Spleen (tissue), 7 donors: ENCODE results near the gene ANKRD17.

ENCODE experiments used
- POLR2AphosphoS5 ChIP-seq, 3 donors: sonication (generic); formaldehyde crosslinking; IDR thresholded peaks; one replicate each; pipeline ENCODE4 v1.5.1; 2017; ENCODE audit warnings: antibody characterized with exemption in 3 of 3
- TF ChIP-seq, protein P1 (sequence below), 11 experiments: fragments of 200-600 bp in 7 of 11; fragments of 450-650 bp in 4 of 11; sonication (generic) in 4 of 11; IDR thresholded peaks in 8 of 11; conservative IDR thresholded peaks in 3 of 11; 1 replicate in 7 of 11; 2 replicates in 4 of 11; pipeline versions ENCODE4 v1.4.0 to v1.8.0; 2016 to 2021; ENCODE audit warnings: antibody characterized with exemption in 11 of 11, inconsistent platforms in 4 of 11, mild to moderate bottlenecking in 1 of 11
- donor health status: DM: no; HTN: no; CAD: no; lungs with moderate emphysema.
- donor health status: DM: no; HTN: no; CAD: no.
- donor health status: DM: no; HTN: no; CAD: no.

DNA sequence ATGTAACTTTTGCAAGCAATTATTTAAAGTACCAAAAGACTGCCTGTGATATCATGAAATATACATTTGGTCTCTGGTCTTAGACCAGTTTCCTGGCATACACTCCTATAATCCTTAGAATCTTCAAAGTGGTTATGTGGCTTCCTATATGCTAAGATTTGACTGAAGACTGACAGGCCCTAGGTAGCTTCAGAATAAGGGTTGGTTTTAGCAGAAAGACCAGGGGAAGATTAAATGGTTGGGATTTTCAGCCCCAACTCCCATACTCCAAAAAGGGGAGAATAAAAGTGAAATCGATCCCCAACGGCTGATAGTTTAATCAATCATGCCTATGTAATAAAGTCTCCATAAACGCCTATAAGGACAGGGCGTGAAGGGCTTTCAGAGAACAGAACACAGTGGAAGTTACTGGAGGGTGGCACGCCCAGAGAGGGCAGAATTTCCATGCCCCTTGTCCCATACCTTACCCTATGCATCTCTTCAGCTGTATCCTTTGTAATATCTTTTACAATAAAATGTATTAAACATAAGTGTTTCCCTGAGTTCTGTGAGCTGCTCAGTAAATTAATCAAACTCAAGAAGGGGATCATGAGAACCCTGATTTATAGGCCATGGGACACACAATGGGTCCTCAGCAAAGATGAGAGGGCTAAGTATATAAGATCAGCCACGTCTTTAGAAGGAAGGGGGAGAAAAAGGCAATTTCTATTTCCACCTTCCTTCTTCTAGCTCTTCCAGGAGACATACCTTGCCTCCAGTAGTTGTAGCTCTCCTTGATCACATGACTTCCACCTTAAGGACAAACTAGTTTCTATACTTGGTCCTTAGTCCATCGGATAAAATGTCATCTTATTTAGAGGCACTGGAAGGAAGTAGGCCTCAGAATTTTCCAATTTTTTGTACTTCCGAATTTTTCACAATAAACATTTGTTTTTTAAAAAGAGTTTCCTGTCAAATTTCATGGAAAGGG lies 26.8 kb downstream of the ANKRD17 start:
- TF ChIP-seq, protein P1, sequence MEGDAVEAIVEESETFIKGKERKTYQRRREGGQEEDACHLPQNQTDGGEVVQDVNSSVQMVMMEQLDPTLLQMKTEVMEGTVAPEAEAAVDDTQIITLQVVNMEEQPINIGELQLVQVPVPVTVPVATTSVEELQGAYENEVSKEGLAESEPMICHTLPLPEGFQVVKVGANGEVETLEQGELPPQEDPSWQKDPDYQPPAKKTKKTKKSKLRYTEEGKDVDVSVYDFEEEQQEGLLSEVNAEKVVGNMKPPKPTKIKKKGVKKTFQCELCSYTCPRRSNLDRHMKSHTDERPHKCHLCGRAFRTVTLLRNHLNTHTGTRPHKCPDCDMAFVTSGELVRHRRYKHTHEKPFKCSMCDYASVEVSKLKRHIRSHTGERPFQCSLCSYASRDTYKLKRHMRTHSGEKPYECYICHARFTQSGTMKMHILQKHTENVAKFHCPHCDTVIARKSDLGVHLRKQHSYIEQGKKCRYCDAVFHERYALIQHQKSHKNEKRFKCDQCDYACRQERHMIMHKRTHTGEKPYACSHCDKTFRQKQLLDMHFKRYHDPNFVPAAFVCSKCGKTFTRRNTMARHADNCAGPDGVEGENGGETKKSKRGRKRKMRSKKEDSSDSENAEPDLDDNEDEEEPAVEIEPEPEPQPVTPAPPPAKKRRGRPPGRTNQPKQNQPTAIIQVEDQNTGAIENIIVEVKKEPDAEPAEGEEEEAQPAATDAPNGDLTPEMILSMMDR (IDR thresholded peaks at IDR 0.05 in 8 of 11, conservative IDR thresholded peaks at IDR 0.05 in 3 of 11) = no peak
- TF ChIP-seq POLR2AphosphoS5 (IDR thresholded peaks at IDR 0.05) = no peak
